Measurements from ENCODE around the gene STARD7. TPM values are rescaled to one million over a fixed set of nuclear protein-coding genes. Genes with fewer than 3 reads are reported as not detected.
"Not testable (repeated sequence)": the region's sequence is repeated elsewhere in the genome, so short reads cannot be mapped to it uniquely, and the experiment has no call there.

The STARD7 gene
- total RNA-seq, 2 experiments from 2014 or later = 139 to 143 TPM

- ChIA-PET POLR2A (interaction anchor here (0.9 to 9.1 kb wide), 8 partner anchors 8 to 158 kb away, joined by 3 to 193 read pairs (median 4); partner anchors contain the start of genes CIAO1, DUSP2 and TMEM127), CTCF (interaction anchor here (1.2 to 3.1 kb wide), 8 partner anchors 11 to 171 kb away, joined by 3 to 49 read pairs (median 6); partner anchors contain the start of gene ASTL)
- H3K27ac Mint-ChIP-seq = peak overlapping the region; percentile 99
- peaks cover 56% of the 10 kb centered on the region for H3K4me1 Mint-ChIP-seq (ENCODE audit: low read depth)
- no peaks in the 10 kb centered on the region for H3K27me3 Mint-ChIP-seq (ENCODE audit: low read depth)
- H3K36me3 Mint-ChIP-seq (ENCODE audit: low read depth) = peaks cover 2% of the 10 kb centered on the region
- ATAC-seq = no peak
- no peak for DNase-seq
- peak overlapping the region; percentile 60 for H3K4me3 Mint-ChIP-seq
- H3K9me3 Mint-ChIP-seq (ENCODE audit: insufficient read depth) = no peaks in the 10 kb centered on the region
These were observed 45.2 kb downstream of the STARD7 start for GRCh38 chr2:96163415-96163767.

GRCh38 chr2:96161898-96162297, 46.7 kb downstream of the STARD7 start:
- Mint-ChIP-seq H3K4me3 (no peak overlapping the region), H3K27ac (peak overlapping the region; percentile 99), H3K9me3 (ENCODE audit: insufficient read depth) (no peaks in the 10 kb centered on the region), H3K4me1 (ENCODE audit: low read depth) (peaks cover 71% of the 10 kb centered on the region), H3K27me3 (ENCODE audit: low read depth) (no peaks in the 10 kb centered on the region), H3K36me3 (ENCODE audit: low read depth) (peaks cover 2% of the 10 kb centered on the region)
- ATAC-seq (no peak), DNase-seq (no peak)
- ChIA-PET CTCF (interaction anchor here (3.0 to 3.1 kb wide), 2 partner anchors 13 to 23 kb away, joined by 17 to 49 read pairs; partner anchors contain the start of gene ASTL), POLR2A (interaction anchor here (0.6 to 9.1 kb wide), 2 partner anchors 18 to 159 kb away, joined by 3 to 193 read pairs; partner anchors contain the start of gene DUSP2)

- H3K9me3 Mint-ChIP-seq (ENCODE audit: insufficient read depth); H3K36me3 Mint-ChIP-seq (ENCODE audit: low read depth); H3K27ac Mint-ChIP-seq; H3K4me3 Mint-ChIP-seq; DNase-seq; H3K27me3 Mint-ChIP-seq (ENCODE audit: low read depth); ATAC-seq: not testable (repeated sequence)
- POLR2A ChIA-PET = interaction anchor here (9.1 kb wide), 1 partner anchor 16 kb away, joined by 193 read pairs; the partner anchor contains the start of gene DUSP2
- H3K4me1 Mint-ChIP-seq (ENCODE audit: low read depth) = peaks cover 86% of the 10 kb centered on the region
- CTCF ChIA-PET = interaction anchor here (1.0 to 3.7 kb wide), 4 partner anchors 14 to 22 kb away, joined by 4 to 18 read pairs (median 10); partner anchors contain the start of gene ASTL
These were observed 48.3 kb downstream of the STARD7 start for GRCh38 chr2:96160366-96160765.

GRCh38 chr2:96159084-96159830, 49.4 kb downstream of the STARD7 start:
- POLR2A ChIA-PET = interaction anchor here (0.9 to 9.1 kb wide), 2 partner anchors 9 to 15 kb away, joined by 3 to 193 read pairs; partner anchors contain the start of gene DUSP2
- Mint-ChIP-seq H3K4me3 (no peak overlapping the region), H3K4me1 (ENCODE audit: low read depth) (peaks cover 78% of the 10 kb centered on the region), H3K9me3 (ENCODE audit: insufficient read depth) (no peaks in the 10 kb centered on the region), H3K36me3 (ENCODE audit: low read depth) (peaks cover 2% of the 10 kb centered on the region), H3K27me3 (ENCODE audit: low read depth) (no peaks in the 10 kb centered on the region), H3K27ac (peak overlapping the region; percentile 48)
- ATAC-seq (no peak), DNase-seq (no peak)
- CTCF ChIA-PET = interaction anchor here (1.0 to 3.7 kb wide), 5 partner anchors 15 to 21 kb away, joined by 4 to 18 read pairs (median 4); partner anchors contain the start of gene ASTL

- peaks cover 71% of the 10 kb centered on the region for H3K4me1 Mint-ChIP-seq (ENCODE audit: low read depth)
- CTCF ChIA-PET = interaction anchor here (1.0 to 3.7 kb wide), 5 partner anchors 12 to 41 kb away, joined by 3 to 18 read pairs (median 5); partner anchors contain the start of gene ASTL
These were observed 50.1 kb downstream of the STARD7 start for GRCh38 chr2:96158554-96158940.

GRCh38 chr2:96157649-96158553, 50.7 kb downstream of the STARD7 start:
- ATAC-seq = peak; percentile 76
- no peaks in the 10 kb centered on the region for H3K9me3 Mint-ChIP-seq (ENCODE audit: insufficient read depth)
- peak overlapping the region; percentile 47 for H3K4me3 Mint-ChIP-seq
- ChIA-PET POLR2A (interaction anchor here (0.8 to 9.1 kb wide), 4 partner anchors 14 to 249 kb away, joined by 3 to 193 read pairs (median 3); partner anchors contain the start of genes DUSP2 and STARD7), CTCF (interaction anchor here (0.6 to 3.7 kb wide), 7 partner anchors 11 to 41 kb away, joined by 3 to 18 read pairs (median 5); partner anchors contain the start of gene ASTL)
- DNase-seq = peak; percentile 76
- peaks cover 66% of the 10 kb centered on the region for H3K4me1 Mint-ChIP-seq (ENCODE audit: low read depth)
- H3K27me3 Mint-ChIP-seq (ENCODE audit: low read depth) = no peaks in the 10 kb centered on the region
- peak overlapping the region; percentile 77 for H3K27ac Mint-ChIP-seq
- peaks cover 2% of the 10 kb centered on the region for H3K36me3 Mint-ChIP-seq (ENCODE audit: low read depth)

More at GRCh38 chr2:96158554-96158940, 50.1 kb downstream of the STARD7 start:
- Mint-ChIP-seq H3K9me3 (ENCODE audit: insufficient read depth) (no peaks in the 10 kb centered on the region), H3K27ac (peak overlapping the region; percentile 77), H3K36me3 (ENCODE audit: low read depth) (peaks cover 2% of the 10 kb centered on the region), H3K27me3 (ENCODE audit: low read depth) (no peaks in the 10 kb centered on the region), H3K4me3 (no peak overlapping the region)
- DNase-seq (no peak), ATAC-seq (no peak)
- POLR2A ChIA-PET = interaction anchor here (0.8 to 9.1 kb wide), 4 partner anchors 9 to 249 kb away, joined by 3 to 193 read pairs (median 3); partner anchors contain the start of genes DUSP2 and STARD7

- Mint-ChIP-seq H3K9me3 (ENCODE audit: insufficient read depth) (no peaks in the 10 kb centered on the region), H3K4me1 (ENCODE audit: low read depth) (peaks cover 63% of the 10 kb centered on the region), H3K4me3 (peak overlapping the region; percentile 14), H3K27ac (peak overlapping the region; percentile 77), H3K27me3 (ENCODE audit: low read depth) (no peaks in the 10 kb centered on the region), H3K36me3 (ENCODE audit: low read depth) (peaks cover 2% of the 10 kb centered on the region)
- DNase-seq (peak; percentile 27), ATAC-seq (peak; percentile 1)
- POLR2A ChIA-PET = interaction anchor here (1.0 to 9.1 kb wide), 3 partner anchors 13 to 162 kb away, joined by 3 to 193 read pairs (median 5); partner anchors contain the start of genes DUSP2 and STARD7
- CTCF ChIA-PET = interaction anchor here (1.5 to 3.7 kb wide), 2 partner anchors 17 to 18 kb away, joined by 9 to 17 read pairs; partner anchors contain the start of gene ASTL
These were observed 51.5 kb downstream of the STARD7 start for GRCh38 chr2:96156926-96157648.

- H3K4me1 Mint-ChIP-seq (ENCODE audit: low read depth) = peaks cover 67% of the 10 kb centered on the region
- H3K27me3 Mint-ChIP-seq (ENCODE audit: low read depth) = no peaks in the 10 kb centered on the region
- no peak overlapping the region for H3K4me3 Mint-ChIP-seq
- POLR2A ChIA-PET = interaction anchor here (1.7 to 9.1 kb wide), 2 partner anchors 12 to 52 kb away, joined by 5 to 193 read pairs; partner anchors contain the start of genes DUSP2 and STARD7
- H3K36me3 Mint-ChIP-seq (ENCODE audit: low read depth) = peaks cover 2% of the 10 kb centered on the region
- H3K9me3 Mint-ChIP-seq (ENCODE audit: insufficient read depth) = no peaks in the 10 kb centered on the region
- H3K27ac Mint-ChIP-seq = peak overlapping the region; percentile 77
- CTCF ChIA-PET = interaction anchor here (1.5 kb wide), 3 partner anchors 13 to 18 kb away, joined by 6 to 9 read pairs (median 8); partner anchors contain the start of gene ASTL
- ATAC-seq (peak; percentile 60), DNase-seq (peak; percentile 67)
These were observed 52.4 kb downstream of the STARD7 start for GRCh38 chr2:96156011-96156820.

GRCh38 chr2:96154506-96155380, 53.9 kb downstream of the STARD7 start:
- no peak for ATAC-seq
- DNase-seq = no peak
- ChIA-PET CTCF (interaction anchor here (1.5 kb wide), 2 partner anchors 12 to 20 kb away, joined by 6 to 8 read pairs; no protein-coding TSS in a partner anchor), POLR2A (interaction anchor here (1.0 to 1.2 kb wide), 2 partner anchors 9 kb away, joined by 4 to 5 read pairs; partner anchors contain the start of gene DUSP2)
- H3K4me1 Mint-ChIP-seq (ENCODE audit: low read depth) = peaks cover 69% of the 10 kb centered on the region
- H3K36me3 Mint-ChIP-seq (ENCODE audit: low read depth) = no peaks in the 10 kb centered on the region
- no peaks in the 10 kb centered on the region for H3K27me3 Mint-ChIP-seq (ENCODE audit: low read depth)
- no peaks in the 10 kb centered on the region for H3K9me3 Mint-ChIP-seq (ENCODE audit: insufficient read depth)
- H3K27ac Mint-ChIP-seq = peak overlapping the region; percentile 47
- no peak overlapping the region for H3K4me3 Mint-ChIP-seq
